HCT116 (cell line): Measurements from ENCODE around the gene ZCCHC2. TPM values are rescaled to one million over a fixed set of nuclear protein-coding genes. Genes with fewer than 3 reads are reported as not detected.

Experiments
- ATAC-seq: fragments of 200-7000 bp; cut with Tn5 transposase; 2 replicates; pipeline ENCODE4 v1.9.1; 2020; ENCODE audit warnings: mild to moderate bottlenecking, moderate library complexity
- BruUV-seq: library from RNA; stranded (reverse); fragments of 400-500 nt; replicated peaks from 2 replicates; lab custom pipeline; 2021; lab: Mats Ljungman, UMichigan
- CTCF ChIA-PET: fragments of 300-600 bp; sonication (Branson Sonifier 250); formaldehyde crosslinking; loops from one replicate; lab custom pipeline; 2021; ENCODE audit warnings: antibody characterized with exemption; lab: Charles Lee
- POLR2A ChIA-PET: fragments of 300-600, 350-600 bp; sonication (Branson Sonifier 250); formaldehyde crosslinking; loops from one replicate; lab custom pipeline; 2021; ENCODE audit warnings: antibody characterized with exemption; lab: Charles Lee
- RAD21 ChIA-PET, 2 experiments: fragments of 300-600 bp; sonication (Branson Sonifier 250); formaldehyde crosslinking; loops; one replicate each; lab custom pipeline; 2023; ENCODE audit warnings: low total read pairs in 2 of 2; ENCODE audit not compliant: uncharacterized antibody in 2 of 2, unreplicated experiment in 2 of 2, low non-redundant PET in 1 of 2; lab: Charles Lee
- DNase-seq: peaks from one replicate; pipeline ENCODE4 v3.0.0-alpha.2; 2010; ENCODE audit warnings: low read depth, low spot score
- H2AFZ ChIP-seq: fragments of 200-600 bp; shearing (Covaris generic), sonication (generic); 2 replicates; pipeline ENCODE4 v1.6.1; 2017; ENCODE audit warnings: low read depth, mixed run types, mixed read lengths, antibody characterized with exemption, low read length; ENCODE audit not compliant: poor library complexity, severe bottlenecking
- H3K27ac ChIP-seq: 2 replicates; pipeline ENCODE4 v1.5.1; 2012; ENCODE audit warnings: low read depth, low read length
- H3K27me3 ChIP-seq: fragments of 200-600 bp; sonication (generic); 2 replicates; pipeline ENCODE4 v1.6.1; 2016; ENCODE audit warnings: mixed run types, low read length, mixed read lengths; ENCODE audit not compliant: insufficient read depth
- H3K36me3 ChIP-seq, 2 experiments: fragments of 200-500 bp in 1 of 2; fragments of 200-600 bp in 1 of 2; sonication (Bioruptor generic) in 1 of 2; sonication (generic) in 1 of 2; 2 replicates each; pipeline versions ENCODE4 v1.5.1 to v1.6.1; 2014 to 2016; ENCODE audit warnings: low read length in 2 of 2, inconsistent platforms in 1 of 2, mixed read lengths in 1 of 2, mixed run types in 1 of 2; ENCODE audit not compliant: insufficient read depth in 2 of 2, control insufficient read depth in 1 of 2
- H3K4me1 ChIP-seq, 2 experiments: fragments of 200-600 bp in 1 of 2; sonication (generic) in 1 of 2; 2 replicates each; pipeline versions ENCODE4 v1.5.1 to v1.6.1; 2012 to 2017; ENCODE audit warnings: low read length in 2 of 2, inconsistent platforms in 1 of 2, mild to moderate bottlenecking in 1 of 2, mixed read lengths in 1 of 2, mixed run types in 1 of 2, moderate library complexity in 1 of 2; ENCODE audit not compliant: insufficient read depth in 2 of 2, control insufficient read depth in 1 of 2
- H3K4me2 ChIP-seq: fragments of 200-600 bp; sonication (generic); 2 replicates; pipeline ENCODE4 v1.6.1; 2017; ENCODE audit warnings: mixed run types, low read length, mixed read lengths
- H3K4me3 ChIP-seq, 2 experiments: fragments of 200-600 bp in 1 of 2; sonication (generic) in 1 of 2; replicated peaks in 1 of 2; 2 replicates each; pipeline ENCODE4 v1.5.1; 2011 to 2016; ENCODE audit warnings: low read length in 2 of 2, control low read depth in 1 of 2, low read depth in 1 of 2, mild to moderate bottlenecking in 1 of 2, mixed read lengths in 1 of 2, mixed run types in 1 of 2
- H3K79me2 ChIP-seq: fragments of 200-600 bp; sonication (generic); 2 replicates; pipeline ENCODE4 v1.6.1; 2017; ENCODE audit warnings: mild to moderate bottlenecking, mixed run types, low read length, moderate library complexity, mixed read lengths; ENCODE audit not compliant: insufficient read depth
- H3K9ac ChIP-seq: fragments of 200-600 bp; sonication (generic); 2 replicates; pipeline ENCODE4 v1.6.1; 2016; ENCODE audit warnings: low read length, mixed read lengths
- H3K9me2 ChIP-seq: fragments of 200-600 bp; sonication (generic), shearing (Covaris generic); 2 replicates; pipeline ENCODE4 v1.6.1; 2017; ENCODE audit warnings: mixed run types, mild to moderate bottlenecking, moderate library complexity; ENCODE audit not compliant: insufficient read depth
- H3K9me3 ChIP-seq, 2 experiments: fragments of 200-500 bp in 1 of 2; fragments of 200-600 bp in 1 of 2; sonication (Bioruptor generic) in 1 of 2; sonication (generic) in 1 of 2; 2 replicates each; pipeline ENCODE4 v1.6.1; 2014 to 2017; ENCODE audit warnings: low read length in 2 of 2, mixed read lengths in 2 of 2, inconsistent platforms in 1 of 2, low read depth in 1 of 2, mild to moderate bottlenecking in 1 of 2, mixed run types in 1 of 2, moderate library complexity in 1 of 2; ENCODE audit not compliant: control insufficient read depth in 1 of 2, insufficient read depth in 1 of 2
- H4K20me1 ChIP-seq: fragments of 200-600 bp; sonication (generic), shearing (Covaris generic); 2 replicates; pipeline ENCODE4 v1.6.1; 2017; ENCODE audit warnings: mixed run types, mild to moderate bottlenecking, moderate library complexity; ENCODE audit not compliant: insufficient read depth
- CBX3 ChIP-seq: IDR thresholded peaks from 2 replicates; pipeline ENCODE4 v1.6.1; 2012; ENCODE audit warnings: low read depth
- EGR1 ChIP-seq: IDR thresholded peaks from 2 replicates; pipeline ENCODE4 v1.6.1; 2012; ENCODE audit warnings: low read depth
- EZH2 ChIP-seq: fragments of 200-600 bp; sonication (generic); IDR thresholded peaks from 2 replicates; pipeline ENCODE4 v1.6.1; 2017; ENCODE audit warnings: antibody characterized with exemption, mixed run types
- FOSL1 ChIP-seq: IDR thresholded peaks from 2 replicates; pipeline ENCODE4 v1.6.1; 2012; ENCODE audit warnings: low read depth
- POLR2A ChIP-seq: IDR thresholded peaks from 2 replicates; pipeline ENCODE4 v1.7.0; 2011; ENCODE audit warnings: borderline replicate concordance; ENCODE audit not compliant: insufficient read depth, insufficient read length; ENCODE audit errors: extremely low read depth
- SRF ChIP-seq: IDR thresholded peaks from 2 replicates; pipeline ENCODE4 v1.6.1; 2012; ENCODE audit warnings: low read depth
- YY1 ChIP-seq: IDR thresholded peaks from 2 replicates; pipeline ENCODE4 v1.6.1; 2011; ENCODE audit warnings: low read length, low read depth, moderate library complexity, mild to moderate bottlenecking; ENCODE audit not compliant: insufficient replicate concordance; ENCODE audit errors: extremely low read depth
- intact Hi-C: fragments of 100-400 bp; cut with micrococcal nuclease; formaldehyde crosslinking; loops from 2 replicates; pipeline ENCODE4 v1.10.0; 2022
- total RNA-seq: library from RNA; stranded (reverse); gene quantifications from one replicate; pipeline ENCODE4 v1.2.1, GENCODE V29; 2021; ENCODE audit not compliant: unreplicated experiment
- TF ChIP-seq, protein P1 (sequence below), 3 experiments: fragments of 200-600 bp in 1 of 3; sonication (generic) in 1 of 3; IDR thresholded peaks in 2 of 3; conservative IDR thresholded peaks in 1 of 3; 2 replicates each; pipeline ENCODE4 v1.5.1; 2012 to 2017; ENCODE audit warnings: low read depth in 2 of 3, low read length in 2 of 3, antibody characterized with exemption in 1 of 3, borderline replicate concordance in 1 of 3, control low read depth in 1 of 3, mild to moderate bottlenecking in 1 of 3, mixed read lengths in 1 of 3, mixed run types in 1 of 3, moderate library complexity in 1 of 3; ENCODE audit not compliant: insufficient read depth in 1 of 3
- TF ChIP-seq, protein P2 (sequence below): IDR thresholded peaks from 2 replicates; pipeline ENCODE4 v1.6.1; 2012

The ZCCHC2 gene
- total RNA-seq, 1 experiment from 2014 or later, result 17.7 TPM

DNA sequence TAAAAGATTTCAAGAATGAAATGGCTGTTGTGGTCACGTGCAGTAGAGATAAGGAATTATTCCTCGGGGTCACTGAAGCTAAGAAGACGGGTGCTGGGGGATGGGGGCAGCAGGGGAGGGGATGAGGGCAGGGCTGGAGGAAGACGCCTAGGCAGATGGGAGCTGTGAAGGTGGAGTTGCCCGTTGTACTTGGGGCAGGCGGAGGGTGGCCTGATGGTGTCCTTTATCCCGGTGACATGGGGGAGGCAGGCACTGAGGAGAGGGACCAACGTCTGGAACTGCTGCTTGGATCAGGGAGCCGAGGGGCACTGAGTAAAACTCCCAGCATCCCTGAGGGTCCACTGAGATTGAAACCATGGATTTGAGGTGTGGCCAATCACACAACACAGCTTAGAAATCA is 64.9 kb downstream of the ZCCHC2 start:
- Histone ChIP-seq H4K20me1 (no peaks in the 10 kb centered on the region), H3K27ac (no peak overlapping the region), H3K36me3 (no peaks in the 10 kb centered on the region), H3K4me3 (no peak overlapping the region), H3K27me3 (no peaks in the 10 kb centered on the region), H3K4me2 (no peak overlapping the region), H2AFZ (no peak overlapping the region), H3K9me2 (no peaks in the 10 kb centered on the region), H3K9me3 (no peaks in the 10 kb centered on the region), H3K79me2 (no peaks in the 10 kb centered on the region), H3K9ac (no peak overlapping the region), H3K4me1 (peaks cover 0 to 8% of the 10 kb centered on the region in 2 experiments; a peak in 2 of 4 replicates)
- DNase-seq (no peak), ATAC-seq (no peak)
- intact Hi-C loops, result no loop called here
- ChIA-PET POLR2A (no interaction called here), RAD21 (no interaction called here), CTCF (interaction anchor here (1.8 to 3.5 kb wide), 2 partner anchors 162 to 394 kb away, joined by 7 to 34 read pairs; no protein-coding TSS in a partner anchor)
- BruUV-seq, result no TSS peak
- TF ChIP-seq SRF, result no peak
- no peak for TF ChIP-seq EZH2
- TF ChIP-seq, protein P1, sequence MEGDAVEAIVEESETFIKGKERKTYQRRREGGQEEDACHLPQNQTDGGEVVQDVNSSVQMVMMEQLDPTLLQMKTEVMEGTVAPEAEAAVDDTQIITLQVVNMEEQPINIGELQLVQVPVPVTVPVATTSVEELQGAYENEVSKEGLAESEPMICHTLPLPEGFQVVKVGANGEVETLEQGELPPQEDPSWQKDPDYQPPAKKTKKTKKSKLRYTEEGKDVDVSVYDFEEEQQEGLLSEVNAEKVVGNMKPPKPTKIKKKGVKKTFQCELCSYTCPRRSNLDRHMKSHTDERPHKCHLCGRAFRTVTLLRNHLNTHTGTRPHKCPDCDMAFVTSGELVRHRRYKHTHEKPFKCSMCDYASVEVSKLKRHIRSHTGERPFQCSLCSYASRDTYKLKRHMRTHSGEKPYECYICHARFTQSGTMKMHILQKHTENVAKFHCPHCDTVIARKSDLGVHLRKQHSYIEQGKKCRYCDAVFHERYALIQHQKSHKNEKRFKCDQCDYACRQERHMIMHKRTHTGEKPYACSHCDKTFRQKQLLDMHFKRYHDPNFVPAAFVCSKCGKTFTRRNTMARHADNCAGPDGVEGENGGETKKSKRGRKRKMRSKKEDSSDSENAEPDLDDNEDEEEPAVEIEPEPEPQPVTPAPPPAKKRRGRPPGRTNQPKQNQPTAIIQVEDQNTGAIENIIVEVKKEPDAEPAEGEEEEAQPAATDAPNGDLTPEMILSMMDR (IDR thresholded peaks at IDR 0.05 in 2 of 3, conservative IDR thresholded peaks at IDR 0.05 in 1 of 3; ENCODE audit: borderline replicate concordance in 1 of 3, insufficient read depth in 1 of 3, low read depth in 2 of 3, low read length in 2 of 3), result no peak
- TF ChIP-seq, protein P2, sequence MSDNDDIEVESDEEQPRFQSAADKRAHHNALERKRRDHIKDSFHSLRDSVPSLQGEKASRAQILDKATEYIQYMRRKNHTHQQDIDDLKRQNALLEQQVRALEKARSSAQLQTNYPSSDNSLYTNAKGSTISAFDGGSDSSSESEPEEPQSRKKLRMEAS, result no peak
- no peak for TF ChIP-seq EGR1
- no peak for TF ChIP-seq POLR2A
- TF ChIP-seq YY1, result no peak
- TF ChIP-seq CBX3, result no peak
- TF ChIP-seq FOSL1, result no peak
